Activated effector memory CD4-positive, alpha-beta T cell treated with Interleukin-2 at 50 U/mL for 16 hours (primary cell): ENCODE data around the gene HTR1E.
"Not testable (repeated sequence)": the region's sequence is repeated elsewhere in the genome, so short reads cannot be mapped to it uniquely, and the experiment has no call there.

Experiments
- DNase-seq: peaks from one replicate; pipeline ENCODE4 v3.0.0-alpha.2; 2020

HTR1E gene

GRCh38 chr6:86937219-86938079 is at the start of gene HTR1E:
HTR1E (plus strand) TSS chr6:86937528; CDS start chr6:87015335, 77,807 bp downstream.
- no peak for DNase-seq

GRCh38 chr6:86888301-86888700 is 49.0 kb upstream of the HTR1E start:
- no peak for DNase-seq

DNA sequence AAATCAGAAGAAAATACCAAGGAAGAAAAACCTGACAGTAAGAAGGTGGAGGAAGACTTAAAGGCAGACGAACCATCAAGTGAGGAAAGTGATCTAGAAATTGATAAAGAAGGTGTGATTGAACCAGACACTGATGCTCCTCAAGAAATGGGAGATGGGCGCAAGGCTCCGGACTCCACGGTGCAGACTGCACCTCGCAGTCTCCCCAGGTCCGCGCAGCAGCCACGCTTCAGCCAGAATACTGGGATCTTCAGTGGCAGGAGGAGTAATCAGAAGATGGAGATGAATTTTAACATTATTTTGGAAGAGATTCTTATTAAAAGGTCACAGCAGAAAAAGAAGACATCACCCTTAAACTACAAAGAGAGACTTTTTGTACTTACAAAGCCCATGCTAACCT is 40.1 kb upstream of the HTR1E start:
- DNase-seq = not testable (repeated sequence)

DNA sequence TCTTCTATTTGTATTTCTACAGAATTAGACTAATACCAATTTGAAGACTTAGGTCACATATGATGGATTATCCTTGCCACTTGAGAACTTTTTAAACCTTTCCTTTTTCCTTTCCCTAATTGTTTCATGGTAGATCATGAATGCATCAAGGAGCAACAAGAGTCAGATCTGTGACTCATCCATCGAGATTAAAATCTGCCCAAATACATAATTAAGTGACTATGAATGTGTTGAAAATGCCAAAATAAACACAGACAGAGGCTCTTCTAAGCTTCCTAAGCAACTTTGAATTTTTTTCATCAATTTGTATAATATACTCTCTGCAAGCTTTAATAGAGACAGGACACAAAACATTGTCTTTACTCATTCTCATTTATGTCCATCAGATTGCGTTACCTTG is 23.5 kb upstream of the HTR1E start:
- DNase-seq = no peak

DNA sequence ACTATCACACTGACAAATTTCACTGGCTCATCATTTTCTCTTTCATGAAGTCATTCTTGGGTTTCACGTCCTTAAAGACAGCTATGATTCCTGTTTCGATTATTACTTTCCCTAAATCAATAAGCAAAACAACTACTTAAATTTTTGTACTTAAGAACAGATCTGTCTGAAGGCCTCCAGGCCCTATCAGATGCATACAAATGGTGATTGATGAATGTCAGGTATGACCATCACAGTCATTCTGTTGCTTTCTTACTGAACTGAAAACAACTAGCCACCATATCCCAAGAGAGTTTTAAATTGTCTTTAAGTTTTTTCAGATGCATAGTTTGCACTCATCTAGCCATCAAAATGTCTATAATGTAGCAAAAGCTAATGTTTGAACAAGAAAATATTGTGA is 20.9 kb upstream of the HTR1E start:
- no peak for DNase-seq

DNA sequence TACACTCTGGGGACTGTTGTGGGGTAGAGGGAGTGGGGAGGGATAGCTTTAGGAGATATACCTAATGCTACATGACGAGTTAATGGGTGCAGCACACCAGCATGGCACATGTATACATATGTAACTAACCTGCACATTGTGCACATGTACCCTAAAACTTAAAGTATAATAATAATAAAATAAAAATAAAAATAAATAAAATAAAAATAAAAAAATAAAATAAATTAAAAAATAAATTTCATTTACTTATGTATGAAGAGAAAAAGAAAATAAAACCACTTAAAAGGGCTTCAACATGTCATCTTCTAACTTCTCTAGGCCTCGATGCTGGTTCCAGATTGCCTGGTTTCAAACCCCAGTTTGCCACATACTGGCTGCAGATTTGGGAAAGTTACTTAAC is 10.2 kb upstream of the HTR1E start:
- not testable (repeated sequence) for DNase-seq

GRCh38 chr6:86927859-86928258 is 9.5 kb upstream of the HTR1E start:
- not testable (repeated sequence) for DNase-seq

- no peak for DNase-seq
Observed at GRCh38 chr6:86934365-86934764, 3.0 kb upstream of the HTR1E start.

GRCh38 chr6:86936834-86937218 is 502 bp upstream of the HTR1E start:
- no peak for DNase-seq

DNA sequence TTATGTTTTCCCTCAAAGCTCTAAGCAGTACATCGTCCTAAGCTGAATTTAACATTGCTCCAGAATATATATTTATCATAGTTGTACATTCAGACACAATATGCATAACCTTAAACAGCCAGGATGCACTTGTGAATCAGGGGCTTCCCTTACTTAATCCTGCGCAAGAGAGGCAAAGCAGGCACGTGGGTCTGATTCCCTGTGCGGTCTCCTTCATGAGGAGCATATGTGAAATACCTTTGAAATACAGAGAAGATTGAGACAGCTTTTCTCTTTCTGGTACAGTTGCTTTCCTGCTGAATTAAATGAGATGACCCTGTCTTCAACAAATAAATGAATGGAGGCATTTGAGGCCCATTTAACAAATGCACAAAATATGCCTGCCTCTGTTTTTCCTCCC is 1.5 kb downstream of the HTR1E start:
- no peak for DNase-seq

GRCh38 chr6:86941461-86941860 is 4.1 kb downstream of the HTR1E start:
- no peak for DNase-seq

DNA sequence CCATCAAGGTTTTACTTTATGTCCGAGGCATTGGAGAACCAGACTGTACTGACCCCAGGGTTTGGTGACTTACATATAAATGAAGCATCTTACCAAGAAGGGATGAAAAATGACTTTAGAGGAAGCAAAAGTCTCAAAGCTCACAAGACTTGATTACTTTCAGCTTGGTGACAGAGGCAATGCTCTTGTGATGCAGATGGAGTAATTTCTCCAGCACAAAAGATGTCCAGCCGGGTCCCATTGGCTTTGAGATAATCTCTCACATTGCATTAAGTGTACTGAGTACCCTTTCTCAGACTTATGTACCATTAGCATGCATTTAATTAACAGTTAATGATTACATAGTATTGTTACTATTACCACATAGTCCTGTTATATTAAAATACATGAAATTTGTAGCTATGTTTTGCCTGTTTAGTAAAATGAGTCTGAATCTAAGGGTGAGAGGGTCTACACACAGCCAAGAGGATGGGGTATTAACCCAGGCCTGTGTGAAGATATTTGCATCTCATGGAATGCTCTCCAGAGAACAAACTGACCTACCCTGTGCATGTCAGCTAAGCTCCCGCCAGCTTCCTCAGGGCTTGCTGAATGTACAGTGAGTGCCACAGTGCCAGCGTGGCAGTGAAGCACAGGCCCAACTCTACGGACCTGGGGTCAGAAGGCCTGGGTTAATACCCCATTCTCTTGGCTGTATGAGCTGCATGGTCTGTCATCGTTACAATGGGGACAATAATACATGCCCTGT is 5.6 kb downstream of the HTR1E start:
- DNase-seq = no peak

GRCh38 chr6:86943819-86944407 is 6.6 kb downstream of the HTR1E start:
- no peak for DNase-seq

- DNase-seq = no peak
Observed at GRCh38 chr6:86949771-86950170, 12.4 kb downstream of the HTR1E start.

GRCh38 chr6:86952991-86953390 is 15.7 kb downstream of the HTR1E start:
- no peak for DNase-seq

DNA sequence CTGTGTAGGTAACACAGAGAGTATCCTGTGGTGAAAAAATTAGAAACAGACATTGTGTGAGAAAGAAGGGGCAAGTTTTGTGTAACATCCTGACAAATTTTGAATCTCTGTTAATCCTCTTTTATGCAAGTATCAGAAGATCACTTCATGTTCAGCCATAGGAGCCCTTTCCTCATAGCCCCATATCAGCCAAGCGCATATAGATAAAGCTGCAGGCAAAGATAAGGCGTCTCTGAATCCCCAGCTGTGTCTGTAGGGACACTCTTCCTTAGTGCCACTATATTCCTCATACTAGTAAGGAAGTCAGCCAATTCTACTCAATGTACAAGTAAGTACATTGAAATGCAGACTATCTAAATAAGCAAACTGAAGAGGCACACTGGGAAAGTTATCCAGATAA is 22.3 kb downstream of the HTR1E start:
- no peak for DNase-seq

DNA sequence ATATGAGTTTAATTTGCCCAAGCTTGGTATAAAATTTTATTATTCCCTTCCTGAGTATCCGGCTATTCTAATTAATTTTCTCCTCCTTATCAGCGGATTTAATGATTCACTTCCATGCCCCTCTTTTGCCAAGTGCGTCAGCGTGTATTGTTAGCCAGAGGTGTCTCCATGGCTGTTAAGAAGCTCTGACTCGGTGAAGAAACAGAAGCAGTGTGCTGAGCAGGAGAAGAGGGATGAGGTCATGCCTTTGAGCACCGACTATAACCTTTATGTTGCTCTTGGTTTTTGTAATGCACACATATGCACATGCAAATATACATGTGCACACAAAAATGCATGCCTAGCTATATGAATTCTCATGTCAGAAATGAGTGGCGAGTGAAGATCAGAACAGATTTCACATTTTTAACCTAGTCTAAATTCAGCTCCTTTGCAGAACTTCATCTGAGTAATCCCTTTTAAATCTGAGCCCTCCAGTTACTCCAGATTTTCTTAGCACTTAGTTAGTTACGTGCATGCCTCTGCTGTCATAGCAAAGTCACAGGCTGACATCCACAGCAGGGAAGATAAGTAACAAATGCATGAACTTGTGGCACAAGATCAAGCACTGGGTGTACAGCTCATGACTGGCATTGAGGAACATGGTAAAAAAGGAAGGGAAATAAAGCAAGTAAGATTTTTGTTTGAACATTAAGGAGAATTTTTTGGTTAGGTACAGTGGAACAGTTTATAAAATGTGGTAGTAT is 24.3 kb downstream of the HTR1E start:
- no peak for DNase-seq

DNA sequence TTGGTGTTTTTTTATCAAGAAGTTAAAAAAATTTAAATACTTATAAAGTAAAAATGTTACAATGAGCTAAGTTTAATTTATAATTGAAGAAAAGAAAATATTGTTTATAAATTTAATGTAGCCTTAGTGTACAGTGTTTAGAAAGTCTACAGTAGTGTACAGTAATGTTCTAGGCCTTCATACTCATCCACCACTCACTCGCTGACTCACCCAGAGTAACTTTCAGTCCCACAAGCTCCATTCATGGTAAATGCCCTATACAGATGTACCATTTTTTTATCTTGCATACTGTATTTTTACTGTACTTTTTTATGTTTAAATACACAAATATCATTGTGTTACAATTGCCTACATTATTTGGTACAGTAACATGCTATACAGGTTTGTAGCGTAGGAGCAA is 26.0 kb downstream of the HTR1E start:
- DNase-seq = no peak

DNA sequence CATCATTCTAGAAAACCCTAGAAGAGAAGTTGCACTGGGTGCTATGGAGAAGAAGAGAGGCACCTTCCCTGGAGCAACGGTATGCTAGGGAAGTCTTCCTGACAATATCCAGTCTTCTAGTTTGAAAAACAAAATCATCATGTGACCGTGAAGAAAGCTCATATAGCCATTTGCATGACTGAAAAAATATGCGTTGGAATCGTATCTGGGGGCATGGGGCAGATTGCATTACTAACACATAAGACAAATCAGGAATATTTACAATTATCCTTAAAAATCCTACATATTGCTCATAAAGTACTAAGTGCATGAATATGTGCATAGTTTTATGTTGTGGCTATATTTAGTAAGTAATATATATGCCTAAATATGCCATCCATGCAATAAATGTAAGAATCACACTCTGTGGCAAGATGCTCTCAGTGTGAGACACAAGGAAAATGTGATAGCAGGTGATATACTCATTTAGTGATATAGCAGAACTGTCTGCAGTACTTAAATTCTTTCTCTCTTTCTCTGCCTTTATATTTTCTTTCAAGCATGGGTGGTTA is 26.8 kb downstream of the HTR1E start:
- no peak for DNase-seq

GRCh38 chr6:86966271-86966670 is 28.9 kb downstream of the HTR1E start:
- no peak for DNase-seq

DNA sequence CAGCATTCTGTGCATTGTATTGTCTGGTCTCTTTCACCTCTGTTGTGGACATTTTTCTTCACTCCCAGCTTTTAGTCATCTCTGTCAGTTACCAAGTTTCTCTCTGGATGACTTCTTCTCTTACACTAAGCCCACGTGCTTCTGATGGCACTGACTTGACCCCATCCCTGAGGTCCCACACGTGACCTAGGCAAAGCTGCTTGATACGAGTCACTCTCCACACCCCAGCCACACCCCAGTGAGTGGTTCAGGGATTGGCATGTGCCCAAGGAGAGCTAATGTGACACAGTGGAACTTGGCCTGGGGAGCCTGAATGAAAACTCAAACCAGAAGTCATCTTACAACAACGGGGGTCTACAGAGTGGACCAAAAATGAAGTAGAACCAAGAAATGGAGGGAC is 32.2 kb downstream of the HTR1E start:
- no peak for DNase-seq

DNA sequence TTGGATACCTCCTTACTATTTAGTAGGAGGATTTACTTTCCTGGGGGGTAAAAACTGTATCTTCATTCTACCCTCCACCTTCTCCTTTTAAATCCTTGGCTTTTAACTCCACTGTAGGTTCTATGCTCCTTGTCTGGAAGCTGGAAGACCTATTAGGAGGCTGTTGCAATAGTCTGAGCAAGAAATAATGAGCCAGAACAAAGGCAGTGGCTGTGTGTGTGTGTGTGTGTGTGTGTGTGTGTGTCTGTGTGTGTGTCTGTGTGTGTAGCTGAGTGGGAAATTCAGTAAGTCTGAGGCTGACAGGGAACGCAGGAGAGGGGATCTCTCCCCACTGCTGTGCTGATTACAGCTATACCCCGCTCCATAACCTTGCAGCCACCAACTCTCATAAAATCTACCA is 35.8 kb downstream of the HTR1E start:
- DNase-seq = no peak

DNA sequence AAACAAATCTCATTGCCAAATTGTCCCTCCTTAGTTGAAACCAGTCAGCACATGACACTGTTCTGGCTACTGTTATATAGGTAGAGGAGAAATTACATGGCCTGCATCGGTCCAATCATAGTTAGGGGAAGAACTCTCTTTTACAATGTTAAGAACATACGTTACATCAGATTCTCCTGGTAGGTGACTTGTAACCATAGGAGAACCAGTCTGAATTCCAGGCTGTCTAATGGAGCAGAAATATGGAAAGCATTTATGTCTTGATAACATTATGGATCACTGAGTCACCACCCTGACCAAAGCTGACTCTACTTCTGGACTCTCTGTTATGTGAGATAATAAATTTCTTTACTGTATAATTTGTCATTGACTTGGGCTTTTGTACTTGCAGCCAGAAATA is 40.9 kb downstream of the HTR1E start:
- DNase-seq = no peak
